HL-60/S4 treated with phorbol 12-myristate 13-acetate at 8.2 ng/mL for 4 days and 3 days (cell line): ENCODE measurements around the gene IFIT3.
"Not testable (repeated sequence)": the region's sequence is repeated elsewhere in the genome, so short reads cannot be mapped to it uniquely, and the experiment has no call there.

Experiments
- in situ Hi-C: fragments of 300-500 bp; cut with MboI; formaldehyde crosslinking; loops from 2 replicates; pipeline ENCODE4 v1.15.0; 2022; ENCODE audit warnings: low sequenced_read_pairs

The IFIT3 gene

DNA sequence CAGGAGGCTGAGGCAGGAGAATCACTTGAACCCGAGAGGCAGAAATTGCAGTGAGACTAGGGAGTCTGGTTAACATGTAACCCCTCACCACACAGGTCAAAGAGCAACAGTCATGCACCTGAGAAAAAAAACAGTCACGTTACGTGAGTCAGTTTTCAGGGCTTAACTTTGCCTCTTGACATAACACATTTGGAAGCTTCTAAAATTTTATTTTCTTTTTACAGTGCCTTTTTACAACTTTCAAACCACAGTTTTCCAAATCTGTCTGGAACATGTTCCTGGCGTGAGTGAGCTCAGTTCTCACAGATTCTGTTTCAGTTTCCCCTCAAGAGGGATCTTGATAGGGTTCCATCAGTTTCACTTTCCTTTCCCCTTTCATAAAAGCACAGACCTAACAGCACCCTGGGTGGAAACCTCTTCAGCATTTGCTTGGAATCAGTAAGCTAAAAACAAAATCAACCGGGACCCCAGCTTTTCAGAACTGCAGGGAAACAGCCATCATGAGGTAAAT lies 4.4 kb downstream of the IFIT3 start:
- in situ Hi-C loops: no loop called here

DNA sequence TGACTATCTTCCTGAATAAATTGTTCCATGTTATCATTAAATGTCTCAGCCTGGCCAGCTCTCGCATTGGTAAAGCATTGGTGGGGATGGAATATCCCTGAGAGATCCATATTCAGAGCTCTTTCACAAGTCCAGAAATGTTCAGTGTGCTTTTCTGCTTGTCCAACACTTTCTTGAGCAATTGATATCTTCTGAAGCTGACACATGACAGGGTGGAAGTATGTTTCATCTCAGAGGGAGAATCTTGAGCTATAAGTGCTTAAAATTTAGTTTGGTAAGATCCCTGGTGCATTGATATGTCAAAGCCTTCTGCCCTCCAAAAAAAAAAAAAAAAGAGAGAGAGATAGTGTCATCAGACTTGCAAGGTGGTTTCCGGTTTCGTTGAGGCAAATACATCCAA lies 7.4 kb downstream of the IFIT3 start:
- in situ Hi-C loops: no loop called here

DNA sequence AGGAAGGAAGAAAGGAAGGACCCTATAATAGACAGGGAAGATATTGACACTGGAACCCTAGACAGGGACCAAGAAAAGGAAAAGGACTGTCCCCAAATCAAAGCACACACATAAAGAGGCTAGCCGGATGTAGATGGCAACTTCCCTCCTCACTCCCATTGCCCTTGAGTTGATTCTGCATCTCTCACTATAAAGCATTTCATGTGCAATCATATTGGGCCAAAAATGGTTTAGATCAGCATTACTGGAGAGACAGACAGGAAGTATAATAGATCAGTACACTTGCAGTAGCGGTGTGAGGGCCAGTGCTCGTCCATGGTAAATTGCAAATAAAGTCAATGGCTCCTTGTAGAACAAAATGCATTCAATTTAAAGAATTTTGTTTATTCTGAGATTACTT lies 8.4 kb downstream of the IFIT3 start:
- in situ Hi-C loops: no loop called here

DNA sequence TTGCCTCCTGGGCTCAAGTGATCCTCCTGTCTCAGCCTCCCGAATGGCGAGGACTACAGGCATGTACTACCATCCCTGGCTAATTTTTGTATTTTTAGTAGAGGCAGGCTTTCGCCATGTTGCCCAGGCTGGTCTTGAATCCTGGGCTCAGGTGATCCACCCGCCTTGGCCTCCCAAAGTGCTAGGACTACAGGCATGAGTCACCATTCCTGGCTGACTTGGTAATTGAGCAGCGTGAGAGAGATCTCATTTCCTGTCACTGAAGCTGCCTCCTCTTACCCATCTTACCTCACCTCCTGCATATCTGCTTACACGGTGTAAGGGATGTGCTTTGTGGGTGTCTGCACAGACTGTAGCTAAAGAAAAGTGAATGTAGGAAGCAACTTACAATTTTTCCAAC lies 9.7 kb downstream of the IFIT3 start:
- in situ Hi-C loops: no loop called here

DNA sequence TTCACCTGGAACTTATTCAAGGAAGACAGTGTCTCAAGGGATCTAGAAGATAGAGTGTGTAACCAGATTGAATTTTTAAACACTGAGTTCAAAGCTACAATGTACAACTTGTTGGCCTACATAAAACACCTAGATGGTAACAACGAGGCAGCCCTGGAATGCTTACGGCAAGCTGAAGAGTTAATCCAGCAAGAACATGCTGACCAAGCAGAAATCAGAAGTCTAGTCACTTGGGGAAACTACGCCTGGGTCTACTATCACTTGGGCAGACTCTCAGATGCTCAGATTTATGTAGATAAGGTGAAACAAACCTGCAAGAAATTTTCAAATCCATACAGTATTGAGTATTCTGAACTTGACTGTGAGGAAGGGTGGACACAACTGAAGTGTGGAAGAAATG lies 10.9 kb downstream of the IFIT3 start:
- in situ Hi-C loops: no loop called here

DNA sequence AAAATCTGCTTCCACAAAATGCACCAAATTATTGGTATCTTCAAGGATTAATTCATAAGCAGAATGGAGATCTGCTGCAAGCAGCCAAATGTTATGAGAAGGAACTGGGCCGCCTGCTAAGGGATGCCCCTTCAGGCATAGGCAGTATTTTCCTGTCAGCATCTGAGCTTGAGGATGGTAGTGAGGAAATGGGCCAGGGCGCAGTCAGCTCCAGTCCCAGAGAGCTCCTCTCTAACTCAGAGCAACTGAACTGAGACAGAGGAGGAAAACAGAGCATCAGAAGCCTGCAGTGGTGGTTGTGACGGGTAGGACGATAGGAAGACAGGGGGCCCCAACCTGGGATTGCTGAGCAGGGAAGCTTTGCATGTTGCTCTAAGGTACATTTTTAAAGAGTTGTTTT lies 12.1 kb downstream of the IFIT3 start:
- in situ Hi-C loops: no loop called here

DNA sequence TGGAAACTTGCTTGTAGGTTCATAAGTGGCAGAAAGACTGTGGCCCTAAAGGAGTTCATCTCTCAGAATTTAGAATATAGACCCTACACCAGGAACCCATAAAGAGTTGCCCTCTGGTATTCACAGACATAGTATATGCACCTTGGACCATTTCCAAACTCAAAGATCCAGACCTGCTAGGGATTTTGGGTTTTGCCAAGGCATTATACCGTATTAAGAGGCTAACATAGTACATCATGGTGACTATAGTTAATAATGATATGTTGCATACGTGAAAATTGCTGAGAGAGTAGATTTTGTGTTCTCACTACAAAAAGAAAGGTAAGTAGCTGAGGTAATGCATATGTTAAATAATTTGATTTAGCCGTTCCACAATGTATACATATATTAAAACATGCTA lies 13.9 kb downstream of the IFIT3 start:
- in situ Hi-C loops: no loop called here

DNA sequence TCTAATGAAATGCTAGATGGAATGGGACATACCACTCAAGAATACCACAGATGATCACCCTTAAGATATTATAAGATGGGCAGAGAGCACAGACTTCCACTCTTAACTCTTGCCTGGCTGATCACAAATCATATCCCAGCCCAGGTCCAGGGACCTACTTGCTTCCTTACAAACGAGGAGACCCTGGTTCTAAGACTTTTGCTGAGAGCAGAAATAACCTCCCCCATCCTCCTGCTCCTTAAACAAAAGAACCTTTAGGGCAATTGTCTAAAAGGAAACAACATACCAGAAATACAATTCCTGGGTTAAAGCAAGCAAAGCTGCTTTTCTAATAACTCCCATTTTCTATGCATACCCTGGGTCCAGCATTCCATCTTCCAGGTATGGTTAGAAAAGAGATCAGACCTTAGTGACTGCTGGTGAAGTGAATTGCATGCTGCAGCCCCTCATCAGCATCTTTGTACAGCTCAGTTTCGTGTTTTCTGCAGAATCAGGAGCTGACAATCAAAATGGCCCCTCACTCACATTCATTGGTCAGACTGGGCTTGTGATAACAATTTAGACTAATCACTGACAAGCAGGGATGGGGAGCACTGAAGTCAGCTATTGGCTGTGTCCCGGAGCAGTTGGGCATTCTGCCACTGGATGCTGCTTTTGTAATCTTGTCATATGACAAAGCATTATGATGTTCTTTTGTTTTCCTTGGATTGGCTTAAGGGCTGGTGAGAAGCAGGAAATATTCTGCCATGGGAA lies 14.6 kb downstream of the IFIT3 start:
- in situ Hi-C loops: no loop called here

DNA sequence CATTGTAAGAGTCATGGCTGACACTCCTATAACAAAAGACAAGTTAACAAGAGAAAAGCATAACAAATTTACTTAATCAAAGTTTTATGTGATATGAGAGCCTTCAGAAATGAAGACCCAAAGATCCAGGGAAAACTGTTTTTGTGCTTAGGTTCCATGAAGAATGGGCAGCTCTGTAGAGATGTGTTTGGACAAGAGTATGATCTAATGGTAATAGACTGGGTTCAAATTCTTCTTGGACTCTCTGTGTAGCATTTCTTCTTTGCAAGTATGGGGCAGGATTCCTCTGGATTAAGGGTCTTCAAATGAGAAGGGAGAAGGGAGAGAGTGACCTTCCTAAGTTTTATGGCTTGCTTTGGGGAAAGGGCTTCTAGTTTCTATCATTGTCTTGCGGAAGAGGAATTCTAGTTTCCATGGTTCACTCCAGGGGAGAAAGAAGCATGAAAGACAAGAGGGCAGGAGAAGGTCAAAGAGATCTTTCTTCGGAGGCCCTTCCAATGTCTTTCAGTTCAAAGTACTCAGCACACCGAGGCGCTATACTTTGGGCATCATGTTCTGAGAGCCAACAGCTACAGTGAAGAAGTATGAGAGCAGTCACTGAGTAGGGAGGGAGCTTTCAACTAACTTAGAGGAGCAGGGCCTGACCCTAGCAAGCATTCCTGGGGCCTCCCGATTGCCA lies 15.4 kb downstream of the IFIT3 start:
- in situ Hi-C loops: no loop called here

DNA sequence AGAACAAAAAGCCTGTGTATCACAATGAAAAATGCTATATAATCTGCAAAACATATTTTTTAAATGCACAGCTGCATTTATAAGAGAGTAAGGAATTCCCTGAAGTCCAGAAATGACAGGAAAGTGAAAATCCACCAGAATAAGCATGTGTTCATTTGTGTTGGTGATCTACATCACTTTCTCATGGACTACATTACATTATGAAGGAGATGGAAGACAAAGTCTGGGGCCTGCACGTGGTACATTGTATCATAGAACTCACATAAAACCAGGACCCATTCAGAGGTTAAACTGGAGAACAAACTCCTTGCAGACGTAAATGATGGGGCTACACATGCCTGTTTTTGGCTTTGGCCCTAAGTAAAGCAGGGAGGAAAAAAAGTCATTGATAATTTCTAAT lies 16.4 kb downstream of the IFIT3 start:
- in situ Hi-C loops: no loop called here

DNA sequence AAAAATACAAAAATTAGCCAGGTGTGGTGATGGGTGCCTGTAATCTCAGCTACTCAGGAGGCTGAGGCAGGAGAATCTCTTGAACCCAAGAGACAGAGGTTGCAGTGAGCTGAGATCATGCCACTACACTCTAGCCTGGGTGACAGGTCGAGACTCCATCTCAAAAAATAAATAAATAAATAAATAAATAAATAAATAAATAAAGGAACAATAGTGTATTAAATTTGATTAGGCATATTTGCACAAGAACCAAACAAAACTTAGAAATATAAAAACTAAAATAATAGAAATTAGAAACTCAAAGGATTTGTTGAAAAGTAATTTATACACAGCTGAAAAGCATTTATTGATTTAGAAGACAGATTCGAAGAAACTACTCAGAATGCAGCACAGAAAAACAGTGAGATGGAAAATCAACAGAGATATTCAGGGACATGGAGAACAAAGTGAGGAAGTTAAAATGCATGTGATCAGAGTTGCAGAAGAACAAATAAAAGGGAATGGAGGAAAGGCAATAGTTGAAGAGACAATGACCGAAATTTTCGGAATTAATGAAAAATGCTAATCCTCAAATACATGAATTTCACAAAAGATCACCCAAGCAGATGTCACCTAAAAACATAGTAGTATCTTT lies 17.7 kb downstream of the IFIT3 start:
- in situ Hi-C loops: no loop called here

DNA sequence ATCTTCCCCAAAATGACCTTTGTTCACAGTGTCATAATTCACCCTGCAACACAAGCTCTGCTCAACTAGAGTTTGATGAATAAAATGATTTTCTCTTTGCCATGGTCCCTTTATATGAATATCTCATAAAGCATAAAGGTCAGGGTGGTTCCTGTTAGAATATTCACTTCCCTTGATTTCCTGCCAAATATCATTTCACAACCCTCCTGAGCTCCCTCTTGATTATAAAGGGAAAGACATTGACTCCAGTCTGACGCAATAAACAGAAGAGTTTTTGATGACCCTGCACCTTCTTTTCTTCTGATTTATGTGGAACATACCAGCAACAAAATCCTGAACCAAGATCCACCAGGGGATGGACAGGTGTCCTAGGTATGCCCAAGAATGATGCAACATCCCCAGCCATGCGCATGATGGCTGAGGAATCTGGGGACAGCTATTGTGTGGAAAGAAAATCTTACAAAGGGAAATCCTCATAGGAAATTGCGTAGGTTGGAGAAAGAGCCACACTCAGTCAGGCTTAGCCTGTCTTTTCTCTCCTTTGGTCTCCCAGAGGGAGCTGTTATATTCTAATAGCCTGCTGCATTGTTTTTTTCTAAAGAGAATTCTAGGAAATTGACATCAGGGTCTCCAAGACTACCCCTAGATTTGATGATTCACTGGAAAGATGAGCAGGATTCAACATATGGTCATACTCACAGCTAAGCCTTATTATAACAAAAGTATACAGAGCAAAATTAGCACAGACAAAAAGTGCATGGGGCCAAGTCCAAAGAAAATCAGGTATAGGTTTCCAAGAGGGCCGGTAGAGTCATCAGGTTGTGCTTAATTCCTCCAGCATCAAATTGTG lies 18.8 kb downstream of the IFIT3 start:
- in situ Hi-C loops: no loop called here

DNA sequence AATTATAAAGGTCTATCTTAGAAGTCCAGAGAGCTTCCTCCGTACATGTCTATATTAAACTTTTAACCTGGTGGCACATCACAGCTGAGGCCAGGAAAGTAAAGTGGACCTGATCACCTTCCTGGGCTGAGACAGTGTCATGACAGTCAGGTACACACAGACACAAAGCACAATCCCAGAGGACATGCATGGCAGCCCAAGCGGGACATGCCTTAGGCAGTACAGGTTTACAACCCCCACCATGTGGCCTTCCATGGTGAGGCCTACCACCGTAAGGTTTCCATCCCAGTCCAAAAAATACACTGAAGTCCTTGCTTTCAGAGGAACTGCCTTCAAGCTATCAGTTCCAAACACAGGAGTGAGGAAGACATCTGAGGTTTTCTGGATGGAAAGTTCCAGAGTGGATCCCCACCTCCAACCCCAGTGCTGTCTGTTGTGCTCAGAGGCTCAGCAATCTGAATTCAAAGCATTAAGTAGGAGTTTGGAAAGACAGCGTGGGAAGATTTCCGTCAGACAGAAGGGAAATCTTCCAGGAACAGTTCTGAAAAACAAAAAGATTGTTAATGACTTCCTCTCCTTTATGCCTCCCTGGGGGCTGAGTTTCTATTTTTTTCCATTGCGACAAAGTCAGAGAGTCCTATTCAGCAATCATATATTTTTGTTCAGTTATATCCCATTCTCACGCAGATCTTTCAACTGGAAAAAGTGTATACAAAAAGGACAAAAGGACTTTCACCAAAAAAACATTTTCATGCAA lies 20.1 kb downstream of the IFIT3 start:
- in situ Hi-C loops: no loop called here

DNA sequence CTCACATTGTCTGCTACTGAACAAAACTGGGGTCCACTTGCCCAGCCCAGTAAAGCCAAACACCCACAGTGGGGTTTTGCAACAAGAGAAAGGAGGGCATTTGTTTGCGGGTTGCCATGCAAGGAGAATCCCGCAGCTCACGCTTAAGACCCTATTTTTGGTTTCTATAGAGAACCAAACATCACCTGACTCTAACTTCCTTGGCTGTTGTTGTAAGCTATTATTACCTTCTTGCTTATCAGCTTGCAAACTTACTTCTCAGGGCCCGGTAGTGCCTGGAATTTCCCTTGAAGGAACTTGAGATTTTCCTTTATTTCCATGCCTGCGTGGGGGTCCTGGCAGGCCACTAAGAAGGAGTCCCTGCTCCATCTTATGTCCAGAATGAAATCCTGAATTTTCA lies 20.7 kb downstream of the IFIT3 start:
- in situ Hi-C loops: no loop called here

DNA sequence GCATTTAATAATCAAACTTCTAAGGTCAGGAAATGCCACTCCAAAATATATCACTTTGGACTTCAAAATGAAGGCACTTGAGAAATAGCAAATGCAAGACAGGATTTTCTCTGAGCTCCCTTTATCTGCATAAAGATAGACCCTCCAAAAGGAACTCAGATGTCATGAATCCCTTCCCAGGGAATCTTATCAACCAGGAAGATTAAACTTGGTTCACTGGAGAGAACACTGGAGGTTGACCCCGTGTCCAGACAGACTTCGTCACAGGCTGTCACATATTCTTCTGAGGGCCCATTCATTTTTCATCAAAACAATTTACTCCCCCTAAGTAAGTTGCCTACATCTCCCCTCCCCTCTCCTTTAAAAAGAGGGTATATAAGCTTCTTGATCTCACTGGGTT lies 21.2 kb downstream of the IFIT3 start:
- in situ Hi-C loops: no loop called here

DNA sequence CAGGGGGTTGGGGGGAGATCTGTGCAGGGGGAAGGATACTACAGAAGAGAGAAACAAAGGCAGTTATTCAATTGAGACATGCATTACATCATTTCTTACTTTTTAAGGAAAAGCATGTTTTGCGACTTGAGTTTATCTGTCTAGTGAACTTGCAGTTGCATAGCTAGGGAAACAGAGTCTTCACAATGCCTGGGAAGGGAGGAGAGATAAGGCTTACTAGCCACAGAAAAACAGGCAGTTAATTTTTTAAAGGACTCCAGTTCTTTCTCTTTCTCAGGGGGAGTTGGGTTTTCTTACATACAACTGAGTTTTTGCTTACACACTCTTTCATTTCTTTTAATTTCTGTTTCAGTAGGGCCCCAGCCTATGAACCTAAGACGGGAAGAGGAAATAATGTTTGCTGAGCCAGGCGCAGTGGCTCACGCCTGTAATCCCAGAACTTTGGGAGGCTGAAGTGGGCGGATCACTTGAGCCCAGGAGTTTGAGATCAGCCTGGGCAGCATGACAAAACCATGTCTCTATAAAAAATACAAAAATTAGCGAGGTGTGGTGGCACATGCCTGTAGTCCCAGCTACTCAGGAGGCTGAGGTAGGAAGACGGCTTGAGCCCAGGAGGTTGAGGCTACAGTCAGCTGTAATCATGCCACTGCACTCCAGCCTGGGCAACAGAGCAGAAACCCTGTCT lies 23.0 kb downstream of the IFIT3 start:
- in situ Hi-C loops: not testable (repeated sequence)

DNA sequence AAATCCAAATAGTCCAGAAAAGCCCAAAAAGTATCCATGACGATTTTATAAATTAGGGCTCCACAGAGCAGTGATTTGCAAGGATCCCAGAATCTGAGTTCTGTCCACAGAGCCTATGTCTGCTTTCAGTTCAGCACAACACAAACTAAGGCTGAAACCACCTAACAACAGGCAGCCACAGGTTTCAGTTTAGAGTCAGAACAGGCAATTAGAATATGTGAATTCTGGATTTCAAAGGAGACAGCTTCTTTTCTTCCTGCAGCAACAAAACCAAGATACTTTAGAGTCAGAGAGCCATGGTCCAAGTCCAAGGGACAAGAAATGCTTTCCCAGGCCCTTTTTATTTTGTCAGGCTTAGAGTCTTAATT lies 23.6 kb downstream of the IFIT3 start:
- in situ Hi-C loops: no loop called here

DNA sequence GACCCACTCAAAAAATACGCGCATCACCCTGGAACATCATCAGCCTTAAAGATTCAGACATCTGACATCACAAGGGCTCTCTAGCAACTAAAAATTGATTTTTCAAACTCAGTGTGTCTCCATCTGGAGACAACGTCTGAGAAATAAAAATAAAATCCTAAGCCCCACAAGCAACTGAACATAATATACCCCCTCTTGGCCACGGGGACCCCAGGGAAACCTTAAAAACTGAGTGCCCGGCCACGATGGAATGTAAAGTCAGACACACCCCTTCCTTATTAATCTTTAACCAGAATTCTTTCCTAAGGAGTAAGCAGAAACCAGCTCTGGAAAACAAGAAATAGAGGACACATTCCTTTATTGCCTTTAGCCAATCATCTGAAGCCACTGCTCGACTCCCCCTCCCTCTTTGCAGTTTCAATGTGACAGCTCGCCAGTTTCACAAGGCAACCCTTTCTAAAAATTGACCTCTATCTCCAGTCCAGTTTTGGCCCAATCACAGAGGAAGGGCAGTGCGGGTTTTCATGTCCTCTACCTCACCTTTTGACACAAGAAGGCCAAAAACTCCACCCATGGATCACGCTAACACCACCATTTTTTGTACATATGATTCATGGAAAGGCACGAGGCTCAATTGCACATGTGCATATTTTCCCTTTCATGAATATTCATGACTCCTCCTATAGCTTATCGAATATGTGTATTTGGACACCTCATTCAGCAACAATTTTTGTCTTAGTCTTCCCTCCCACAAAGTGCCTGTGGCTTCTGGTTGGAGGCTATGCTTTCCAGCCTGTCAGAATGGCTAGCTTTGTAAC lies 24.2 kb downstream of the IFIT3 start:
- in situ Hi-C loops: no loop called here

DNA sequence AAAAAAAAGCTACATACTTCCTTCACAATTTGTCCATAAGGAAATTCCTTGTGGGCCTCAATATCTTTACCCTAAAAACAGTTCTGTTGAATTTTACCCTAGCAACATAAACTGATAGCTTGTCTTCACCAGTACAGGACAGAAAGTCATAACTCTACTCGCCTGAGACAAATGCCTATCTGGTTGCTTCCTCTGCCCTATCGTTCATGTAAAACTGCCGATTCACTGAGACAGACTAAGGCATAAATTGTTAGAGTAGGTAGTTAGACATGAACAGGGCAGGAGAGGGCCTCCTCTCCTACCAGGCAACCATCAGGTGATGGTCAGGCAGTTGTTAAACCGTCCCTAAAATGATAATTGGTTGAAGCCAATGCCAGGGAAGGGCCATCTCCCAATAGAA lies 25.0 kb downstream of the IFIT3 start:
- in situ Hi-C loops: no loop called here
